CD4-positive, alpha-beta T cell treated with Interleukin-2 at 100 ng/mL for 4 hours (primary cell): ENCODE measurements around the gene FAM174C.
"Not testable (repeated sequence)": the region's sequence is repeated elsewhere in the genome, so short reads cannot be mapped to it uniquely, and the experiment has no call there.

ENCODE experiments used
- DNase-seq: peaks from one replicate; pipeline ENCODE4 v3.0.0-alpha.2; 2020; ENCODE audit warnings: low spot score

Gene FAM174C

DNA sequence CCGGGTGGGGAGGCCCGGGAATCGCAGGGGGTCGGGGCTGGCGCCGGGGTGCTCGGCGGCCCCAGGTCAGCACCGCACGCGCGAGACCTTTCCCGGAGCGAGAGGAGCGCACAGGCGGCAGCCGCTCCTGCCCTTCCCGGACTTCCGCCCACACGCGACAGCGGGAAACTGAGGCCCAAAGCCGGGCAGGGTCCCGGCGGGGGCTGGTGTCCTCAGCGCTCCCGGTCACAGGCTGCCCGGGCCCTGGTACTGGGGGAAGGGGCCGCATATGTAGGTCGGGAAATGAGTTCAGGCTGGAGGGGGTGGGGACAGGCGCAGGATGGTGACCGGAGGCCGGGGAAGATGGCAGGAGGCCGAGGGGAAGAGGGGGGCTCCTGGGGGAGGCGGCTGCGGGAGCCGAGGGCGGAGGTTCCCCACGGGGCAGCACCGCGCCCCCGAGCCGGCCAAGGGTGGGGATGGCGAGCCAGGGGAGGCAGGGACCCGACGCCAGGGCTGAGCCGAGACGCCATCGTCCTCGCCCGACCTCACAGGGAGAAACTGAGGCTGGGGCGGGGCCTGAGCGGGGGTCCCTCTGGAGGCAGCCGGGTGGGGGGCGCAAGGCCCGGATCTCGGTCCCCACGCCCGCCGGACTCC is 38.2 kb upstream of the FAM174C start:
- no peak for DNase-seq

DNA sequence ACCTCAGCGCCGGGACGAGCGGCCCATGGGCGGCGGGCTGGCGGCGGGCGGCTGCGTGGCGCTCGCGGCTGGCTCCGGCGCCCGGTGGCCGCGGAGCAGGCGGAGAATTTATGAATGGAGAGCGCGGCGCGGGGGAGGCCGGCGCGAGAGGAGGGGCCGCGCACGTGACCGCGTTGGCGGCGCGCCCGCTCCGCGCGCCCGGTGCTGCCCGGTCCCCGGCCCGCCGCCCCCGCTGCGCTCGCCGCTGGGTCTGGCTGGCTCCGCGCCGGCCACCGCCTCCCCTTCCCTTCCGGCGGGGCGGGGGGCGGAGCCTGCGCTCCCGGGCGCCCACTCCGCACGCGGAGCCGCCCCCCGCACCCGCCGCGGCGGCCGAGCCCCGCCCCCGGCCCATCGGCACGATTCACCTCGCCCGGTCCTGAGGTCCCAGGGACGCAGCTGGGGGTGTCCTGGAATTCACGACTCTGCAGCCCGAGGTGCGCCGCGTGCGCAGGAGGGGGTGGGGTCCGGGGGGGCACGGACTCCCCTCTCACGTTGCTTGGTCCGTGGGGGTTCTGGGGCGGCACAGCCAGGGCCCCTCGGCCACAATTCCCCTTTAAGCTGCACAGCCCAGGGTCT is 37.5 kb upstream of the FAM174C start, which contains the start of gene CBARP:
Gene CBARP (minus strand): TSS at position 252 of the 615 bp plus-strand sequence. CDS start 1,905 bp downstream, outside the sequence.
- no peak for DNase-seq

DNA sequence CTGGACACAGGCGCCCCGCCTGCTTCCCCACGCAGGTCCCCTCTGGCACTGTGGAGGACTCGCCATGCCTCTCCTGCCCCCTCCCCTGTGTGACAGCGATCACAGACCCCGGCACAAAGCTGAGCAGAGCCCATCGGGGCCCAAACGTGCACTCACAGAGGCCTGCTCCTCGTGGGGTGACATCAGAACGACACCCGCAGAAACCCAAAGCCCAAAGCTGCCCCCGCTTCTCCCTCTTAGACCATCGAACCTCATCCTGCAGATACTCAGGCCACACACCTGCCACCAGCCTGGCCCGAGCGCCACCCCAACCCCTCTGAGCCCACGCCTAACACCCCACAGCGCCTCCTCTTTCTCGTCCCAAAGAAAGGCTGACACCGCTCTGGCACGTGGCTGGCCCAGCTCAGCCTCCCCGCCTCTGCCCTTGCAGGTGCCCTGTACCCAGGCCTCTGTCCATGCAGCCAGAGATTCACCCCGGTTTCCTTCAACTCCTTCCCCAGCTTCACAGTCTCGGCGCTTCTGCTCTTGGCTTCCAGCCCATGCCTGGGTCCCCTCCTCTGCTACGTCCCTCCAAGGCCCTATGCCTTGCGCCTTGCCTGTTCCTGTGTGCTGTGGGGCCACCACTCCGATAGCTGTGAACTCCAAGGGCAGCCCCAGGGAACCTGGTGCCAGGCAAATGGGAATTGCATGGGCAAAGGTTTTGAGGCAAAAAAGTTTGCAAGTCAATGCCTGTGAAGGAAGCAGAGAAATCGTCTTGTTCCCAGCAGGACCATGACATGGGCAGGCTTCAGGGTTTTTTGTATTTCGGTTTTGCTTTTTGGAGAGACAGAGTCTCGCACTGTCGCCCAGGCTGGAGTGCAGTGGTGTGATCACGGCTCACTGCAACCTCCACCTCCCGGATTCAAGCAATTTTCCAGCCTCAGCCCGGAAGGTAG is 36.7 kb upstream of the FAM174C start:
- DNase-seq, result no peak

DNA sequence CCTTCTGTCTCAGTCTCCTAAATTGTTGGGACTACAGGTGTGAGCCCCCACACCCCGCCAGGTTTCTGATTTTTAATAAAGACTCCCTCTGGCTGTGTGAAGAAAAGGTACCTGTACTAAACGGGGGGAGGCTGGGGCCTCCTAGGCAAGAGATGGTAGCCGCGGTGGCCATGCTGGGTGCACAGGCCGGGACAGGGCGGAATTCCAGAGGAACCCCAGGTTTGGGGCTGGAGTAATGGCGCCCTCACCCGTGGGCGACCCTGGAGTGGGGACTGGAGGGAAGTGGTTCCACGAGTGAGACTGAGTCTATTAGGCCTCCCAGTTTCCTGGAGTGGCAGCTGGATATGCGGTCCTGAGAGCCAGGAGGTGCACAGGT is 35.9 kb upstream of the FAM174C start:
- no peak for DNase-seq

DNA sequence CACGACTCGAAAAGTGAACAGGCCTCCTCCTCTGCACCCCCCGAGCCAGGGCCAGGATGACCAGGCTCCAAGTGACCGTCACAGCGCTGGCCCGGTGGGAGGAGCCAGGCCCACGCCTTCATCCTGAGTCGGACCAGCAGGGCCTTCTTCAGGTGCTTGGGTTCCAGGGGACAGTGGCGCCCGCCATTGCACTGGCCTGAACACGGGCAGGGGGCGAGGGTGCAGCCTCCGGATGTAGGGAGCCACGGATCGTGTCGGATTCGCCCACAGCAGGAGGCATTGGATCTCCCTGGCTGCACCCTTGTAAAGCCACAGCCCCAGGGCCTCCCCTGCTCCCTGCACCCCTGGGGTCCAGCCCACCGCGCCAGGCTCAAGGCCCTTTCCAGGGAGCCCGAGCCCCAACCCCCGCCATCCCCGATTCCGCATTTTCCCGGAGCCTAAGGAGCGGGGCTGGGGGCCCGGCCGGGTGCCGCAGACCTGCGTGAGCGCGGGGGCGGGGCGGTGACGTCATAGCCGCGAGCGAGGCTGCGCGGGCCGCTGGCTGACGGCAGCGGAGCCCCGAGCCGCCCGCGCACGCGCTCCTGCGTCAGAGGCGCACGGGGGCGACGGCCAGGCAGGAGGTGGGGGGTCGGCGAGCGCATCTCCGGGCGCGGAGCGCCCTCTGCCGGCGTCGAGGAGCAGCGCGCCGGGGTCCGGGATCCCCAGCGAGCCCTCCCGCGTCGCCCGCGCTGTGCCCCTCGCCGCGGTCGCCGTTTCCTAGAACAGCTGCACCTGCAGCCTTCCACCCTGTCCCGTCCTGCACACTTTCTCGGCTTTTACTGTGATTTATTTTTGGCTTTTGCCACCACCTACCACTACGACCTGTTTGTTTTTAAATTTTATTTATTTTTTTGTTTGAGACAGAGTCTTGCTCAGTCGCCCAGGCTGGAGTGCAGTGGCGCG is 35.3 kb upstream of the FAM174C start:
- peak; percentile 89 for DNase-seq

DNA sequence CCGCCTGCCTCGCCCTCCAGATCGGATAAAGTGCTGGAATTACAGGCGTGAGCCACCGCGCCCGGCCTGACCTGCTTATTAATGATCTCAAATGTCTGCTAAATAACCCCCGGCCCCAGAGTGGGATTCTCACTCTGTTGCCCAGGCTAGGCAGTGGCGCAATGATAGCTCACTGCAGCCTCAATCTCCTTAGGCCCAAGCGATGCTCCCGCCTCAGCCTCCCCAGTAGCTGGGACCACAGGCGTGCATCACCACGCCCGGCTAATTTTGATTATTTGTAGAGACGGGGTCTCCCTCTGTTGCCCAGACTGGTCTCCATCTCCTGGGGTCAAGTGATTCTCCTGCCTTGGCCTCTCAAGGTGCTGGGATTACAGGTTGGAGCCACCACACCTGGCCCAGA is 34.4 kb upstream of the FAM174C start:
- DNase-seq, result no peak

DNA sequence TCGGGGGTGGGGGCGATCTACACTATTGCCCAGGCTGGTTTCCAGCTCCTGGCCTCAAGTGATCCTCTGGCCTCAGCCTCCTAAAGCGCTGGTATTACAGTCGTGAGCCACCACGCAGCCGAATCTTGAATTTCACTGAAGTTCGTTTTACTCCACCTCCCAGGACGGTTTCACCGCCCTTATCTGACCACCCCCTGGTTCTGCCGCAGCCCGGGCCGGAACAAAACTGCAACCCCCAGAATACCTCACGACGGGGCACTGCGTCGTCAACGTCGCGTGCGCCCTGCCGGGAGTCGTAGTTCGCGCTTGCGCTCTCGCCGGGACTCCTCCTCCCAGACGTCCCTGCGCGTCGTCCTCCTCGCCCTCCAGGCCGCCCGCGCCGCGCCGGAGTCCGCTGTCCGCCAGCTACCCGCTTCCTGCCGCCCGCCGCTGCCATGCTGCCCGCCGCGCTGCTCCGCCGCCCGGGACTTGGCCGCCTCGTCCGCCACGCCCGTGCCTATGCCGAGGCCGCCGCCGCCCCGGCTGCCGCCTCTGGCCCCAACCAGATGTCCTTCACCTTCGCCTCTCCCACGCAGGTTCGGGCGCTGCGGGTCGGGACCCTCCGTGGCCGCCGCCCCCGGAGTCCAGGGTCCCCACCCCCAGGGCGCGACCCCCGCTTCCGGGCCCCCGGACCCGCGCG is 33.8 kb upstream of the FAM174C start, which contains the start of gene ATP5F1D:
Gene ATP5F1D (plus strand): TSS at position 335 of the 679 bp plus-strand sequence. CDS start 100 bp downstream, at position 435.
- DNase-seq, result peak; percentile 91

DNA sequence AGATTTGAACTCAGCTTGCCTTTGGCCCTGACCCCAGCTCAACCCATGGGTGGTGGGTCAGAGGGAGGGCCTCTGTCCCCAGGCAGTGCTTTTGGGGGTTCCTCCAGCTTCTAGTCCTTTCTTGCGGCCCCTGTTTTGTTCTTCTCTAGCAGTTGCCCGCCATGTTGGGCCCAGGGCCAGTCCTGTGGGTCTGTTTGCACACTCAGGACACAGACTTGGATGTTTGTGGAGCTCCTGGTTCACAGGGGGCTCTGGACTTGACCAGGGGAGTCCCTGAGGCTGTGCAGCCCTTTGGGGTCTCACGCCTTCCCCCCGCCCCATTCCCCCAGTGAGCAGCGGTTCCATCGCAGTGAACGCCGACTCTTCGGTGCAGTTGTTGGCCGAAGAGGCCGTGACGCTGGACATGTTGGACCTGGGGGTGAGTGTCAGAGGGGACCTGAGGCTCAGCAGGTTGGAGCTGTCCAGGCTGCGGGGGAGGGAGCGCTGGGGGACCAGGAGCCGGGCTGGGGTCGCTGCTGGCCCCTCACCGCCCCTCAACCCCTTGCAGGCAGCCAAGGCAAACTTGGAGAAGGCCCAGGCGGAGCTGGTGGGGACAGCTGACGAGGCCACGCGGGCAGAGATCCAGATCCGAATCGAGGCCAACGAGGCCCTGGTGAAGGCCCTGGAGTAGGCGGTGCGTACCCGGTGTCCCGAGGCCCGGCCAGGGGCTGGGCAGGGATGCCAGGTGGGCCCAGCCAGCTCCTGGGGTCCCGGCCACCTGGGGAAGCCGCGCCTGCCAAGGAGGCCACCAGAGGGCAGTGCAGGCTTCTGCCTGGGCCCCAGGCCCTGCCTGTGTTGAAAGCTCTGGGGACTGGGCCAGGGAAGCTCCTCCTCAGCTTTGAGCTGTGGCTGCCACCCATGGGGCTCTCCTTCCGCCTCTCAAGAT is 31.3 kb upstream of the FAM174C start:
- DNase-seq, result peak; percentile 87

DNA sequence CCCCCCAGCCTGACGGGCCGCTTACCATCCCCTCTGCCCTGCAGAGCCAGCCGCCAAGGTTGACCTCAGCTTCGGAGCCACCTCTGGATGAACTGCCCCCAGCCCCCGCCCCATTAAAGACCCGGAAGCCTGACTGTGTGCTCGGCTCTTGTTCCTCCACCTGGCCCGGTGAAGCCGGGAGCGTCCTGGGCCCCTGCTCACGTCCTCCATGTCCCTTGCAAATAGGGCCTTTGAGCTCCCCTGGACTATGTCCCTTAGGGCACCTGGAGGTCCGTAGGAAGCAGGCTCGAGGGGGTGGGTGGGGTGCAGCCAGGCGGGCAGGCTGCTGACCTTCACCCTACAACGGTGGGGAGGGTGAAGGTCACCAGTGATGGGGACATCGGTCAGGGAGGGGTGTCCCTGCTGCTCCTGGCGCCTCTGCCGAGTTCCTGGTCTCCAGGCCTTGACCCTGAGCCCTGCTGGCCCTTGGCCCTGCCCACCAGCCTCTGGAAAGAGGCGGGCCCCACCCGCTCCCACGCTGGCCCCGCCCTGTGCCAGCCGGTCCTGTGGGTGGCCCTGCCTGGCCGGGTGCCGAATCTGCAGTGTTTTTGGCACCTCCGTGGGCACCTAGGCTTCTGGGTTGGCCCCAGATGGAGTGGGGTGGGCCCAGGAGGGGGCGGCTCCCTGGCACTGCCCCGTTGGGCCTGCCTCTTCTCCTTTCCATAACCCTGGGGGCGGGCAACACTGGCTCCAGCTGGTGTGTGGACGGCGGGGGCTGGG is 30.5 kb upstream of the FAM174C start:
- peak; percentile 29 for DNase-seq

DNA sequence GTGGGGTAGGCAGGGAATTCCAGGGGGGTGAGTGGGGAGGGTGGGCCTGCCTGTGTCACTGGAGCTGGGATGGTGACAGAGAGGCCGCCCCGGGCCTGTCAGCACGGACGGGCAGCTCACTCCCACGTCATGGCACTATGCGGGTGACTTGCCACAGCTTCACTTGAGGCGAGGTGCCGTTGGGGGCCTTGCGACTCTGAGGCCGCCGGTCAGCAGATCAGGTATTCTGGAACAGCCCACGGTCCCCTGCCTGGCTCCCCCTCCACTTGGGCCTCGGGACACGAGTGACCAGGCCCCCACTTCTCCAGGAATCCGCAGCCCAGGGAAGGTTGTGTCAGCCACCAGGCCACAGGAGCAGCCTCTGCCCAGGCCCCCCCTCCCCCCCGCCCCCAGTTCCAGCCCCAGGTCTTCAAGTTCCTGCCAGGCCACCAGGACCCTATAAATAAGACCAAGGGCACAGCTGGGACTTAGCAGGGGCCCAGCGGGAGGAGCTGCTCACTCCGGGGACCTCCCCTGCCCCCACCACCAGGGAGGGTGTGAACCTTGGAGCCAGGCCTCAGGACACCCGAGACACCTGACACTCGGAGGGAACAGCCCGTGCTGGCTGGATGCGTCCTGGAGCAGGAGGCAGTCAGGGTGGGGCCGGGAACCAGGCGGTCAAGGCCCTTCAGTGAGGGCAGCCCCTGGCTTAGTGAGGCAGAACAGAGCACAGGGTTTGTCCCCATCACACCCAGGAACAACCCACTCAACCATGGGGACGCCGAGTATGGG is 29.7 kb upstream of the FAM174C start:
- no peak for DNase-seq

DNA sequence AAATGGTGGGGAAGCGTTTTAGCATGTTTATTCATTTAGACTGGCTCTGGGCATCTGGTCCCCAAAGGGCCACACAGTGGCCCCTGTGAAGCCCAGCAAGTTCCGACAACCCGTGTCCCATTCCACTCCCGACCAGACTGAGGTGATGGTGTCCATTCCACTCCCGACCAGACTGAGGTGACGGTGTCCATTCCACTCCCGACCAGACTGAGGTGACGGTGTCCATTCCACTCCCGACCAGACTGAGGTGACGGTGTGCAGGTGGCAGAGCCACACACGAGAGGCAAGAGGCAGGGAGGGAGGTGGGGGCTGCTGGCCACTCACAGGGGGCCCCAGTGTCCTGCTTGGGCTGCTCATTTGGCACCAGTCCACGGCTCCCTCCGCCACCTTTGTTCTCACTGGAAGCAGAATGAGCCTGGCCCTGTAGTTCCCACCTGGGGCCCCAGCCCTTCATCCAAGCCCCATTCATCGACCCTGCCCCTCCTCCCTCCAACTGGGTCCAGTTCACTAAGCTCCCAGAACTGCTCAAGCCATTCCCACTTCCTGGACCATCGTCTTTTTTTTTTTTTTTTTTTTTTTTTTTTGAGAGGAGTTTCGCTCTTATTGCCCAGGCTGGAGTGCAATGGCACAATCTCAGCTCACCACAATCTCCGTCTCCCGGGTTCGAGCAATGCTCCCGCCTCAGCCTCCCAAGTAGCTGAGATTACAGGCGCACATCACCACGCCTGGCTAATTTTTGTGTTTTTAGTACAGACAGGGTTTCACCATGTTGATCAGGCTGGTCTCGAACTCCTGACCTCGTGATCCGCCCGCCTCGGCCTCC is 28.9 kb upstream of the FAM174C start:
- DNase-seq, result not testable (repeated sequence)

DNA sequence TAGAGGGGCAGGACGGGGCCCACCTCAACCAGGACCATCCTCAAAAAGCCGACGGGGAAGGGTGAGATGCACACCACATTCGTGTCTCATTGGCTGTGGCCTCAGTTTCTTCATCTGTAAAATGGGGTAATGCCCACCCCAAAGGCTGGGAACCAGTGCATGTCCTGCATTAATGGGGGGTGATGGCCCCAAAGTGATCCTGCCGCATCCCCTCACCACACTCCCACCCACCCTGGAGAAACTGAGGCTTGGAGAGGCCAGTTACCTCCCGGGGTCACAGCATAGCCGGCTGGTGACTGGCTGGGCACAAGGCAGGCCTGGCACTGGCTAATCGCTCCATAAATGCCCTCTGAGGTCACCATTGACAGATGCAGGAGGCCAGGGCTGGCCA is 27.6 kb upstream of the FAM174C start:
- DNase-seq, result no peak

DNA sequence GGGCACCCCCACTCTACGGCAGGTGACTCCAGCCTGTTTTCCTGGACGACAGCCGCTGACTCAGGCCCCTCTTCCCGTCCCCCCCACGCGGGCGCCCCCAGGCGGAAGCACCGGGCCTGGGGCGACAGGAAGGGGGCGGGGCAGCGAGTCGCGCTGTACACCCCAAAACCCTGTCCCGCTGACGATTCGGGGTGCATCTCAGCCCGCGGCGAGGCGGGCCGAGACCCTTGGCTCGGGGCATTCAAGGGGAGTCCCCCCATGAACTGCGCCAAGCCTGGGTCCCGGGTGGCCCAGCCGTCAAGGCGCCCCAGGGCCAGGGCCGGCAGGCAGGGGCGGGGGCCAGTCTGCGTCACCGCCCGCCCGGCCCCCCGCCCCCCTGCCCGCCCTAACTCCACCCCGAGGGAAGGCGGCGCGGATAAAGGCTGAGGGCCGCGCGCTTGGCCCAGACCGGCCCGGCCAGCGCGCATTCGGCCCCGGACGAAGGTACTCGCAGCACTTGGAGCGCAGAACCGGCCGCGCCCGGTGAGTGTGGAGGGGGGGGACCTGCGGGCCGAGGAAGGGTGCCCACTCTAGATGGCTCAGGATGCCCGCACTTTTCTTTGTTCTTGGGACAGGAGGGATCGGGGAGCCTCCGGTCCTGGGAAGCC is 27.1 kb upstream of the FAM174C start, which contains the start of gene MIDN:
Gene MIDN (plus strand): TSS at position 445 of the 647 bp plus-strand sequence. CDS start 1,714 bp downstream, outside the sequence.
- DNase-seq, result peak; percentile 70

DNA sequence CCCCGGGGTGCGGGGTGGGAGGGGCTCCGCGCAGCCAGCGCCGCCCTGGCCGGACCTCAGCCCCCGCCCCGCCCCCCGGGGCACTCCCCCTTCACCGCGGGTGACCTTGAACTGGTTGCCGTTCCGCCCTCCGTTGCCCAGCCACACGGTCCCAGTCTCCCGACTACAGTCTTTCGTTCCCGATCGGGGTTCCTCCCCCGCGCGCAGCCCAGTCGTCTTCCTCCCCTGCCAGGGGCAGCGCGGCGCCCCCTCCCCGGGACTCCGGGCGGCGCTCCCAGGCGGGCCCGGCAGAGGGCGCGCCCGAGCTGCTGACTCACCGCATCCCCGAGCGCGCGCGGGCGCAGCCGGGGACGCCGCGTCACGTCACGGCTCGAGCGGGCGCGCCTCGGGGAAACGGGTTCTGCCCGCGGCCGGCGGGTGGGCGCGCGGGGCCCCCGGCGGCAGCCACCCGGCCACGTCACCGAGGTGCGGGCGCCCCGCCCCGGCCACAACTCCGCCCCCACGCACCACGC is 26.5 kb upstream of the FAM174C start:
- DNase-seq, result peak; percentile 85

DNA sequence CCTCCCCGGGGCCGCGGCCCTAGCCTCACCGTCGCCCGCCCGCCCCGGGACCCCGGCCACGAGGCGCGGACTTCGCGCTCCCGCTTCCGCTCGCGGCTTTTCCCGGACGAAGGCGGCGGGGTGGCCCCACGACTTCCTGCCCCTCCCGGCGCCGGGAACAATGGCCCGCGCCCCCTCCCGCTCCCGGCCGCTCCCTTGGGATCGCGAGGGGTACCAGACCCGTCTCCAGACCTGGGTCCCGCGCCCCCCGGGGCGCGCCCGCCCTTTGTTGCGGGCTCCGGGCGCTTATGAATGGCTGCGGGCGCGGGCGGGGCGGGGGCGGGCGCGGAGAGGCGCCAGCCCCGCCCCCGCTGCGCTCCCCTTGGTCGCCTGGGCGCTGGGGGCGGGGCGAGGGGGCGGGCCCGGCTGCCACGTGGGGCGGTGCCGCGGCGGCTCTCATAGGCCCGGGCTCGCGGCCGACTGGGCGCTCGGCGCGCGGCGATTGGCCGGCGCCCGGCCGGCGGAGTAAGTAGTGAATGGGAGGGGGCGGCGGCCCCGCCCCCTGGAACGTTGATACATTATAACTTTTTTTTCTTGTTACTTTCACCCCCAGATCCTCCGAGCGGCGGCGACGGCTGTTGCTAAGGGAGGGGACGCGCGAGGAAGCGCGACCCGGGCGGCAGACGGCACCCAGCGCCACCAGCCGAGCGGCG is 25.9 kb upstream of the FAM174C start:
- DNase-seq, result peak; percentile 94

DNA sequence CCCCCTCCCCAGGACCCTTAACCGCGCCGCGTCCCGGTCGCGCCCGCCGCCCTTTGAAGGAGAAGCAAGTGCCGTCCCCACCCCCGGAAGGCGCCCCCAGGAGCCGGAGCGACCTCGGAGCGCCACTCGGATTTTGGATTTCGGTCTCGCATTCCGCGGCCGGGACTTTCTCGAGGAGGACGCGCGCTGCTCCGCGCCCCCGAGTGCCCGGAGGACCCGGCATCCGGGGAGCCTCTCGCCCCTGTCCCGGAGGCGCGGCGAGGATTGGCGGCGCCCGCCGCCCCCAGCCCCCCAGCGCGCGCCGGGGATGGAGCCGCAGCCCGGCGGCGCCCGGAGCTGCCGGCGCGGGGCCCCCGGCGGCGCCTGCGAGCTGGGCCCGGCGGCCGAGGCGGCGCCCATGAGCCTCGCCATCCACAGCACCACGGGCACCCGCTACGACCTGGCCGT is 25.3 kb upstream of the FAM174C start:
- DNase-seq, result no peak
